ENCODE results near the gene ACSL1.

Gene ACSL1

DNA sequence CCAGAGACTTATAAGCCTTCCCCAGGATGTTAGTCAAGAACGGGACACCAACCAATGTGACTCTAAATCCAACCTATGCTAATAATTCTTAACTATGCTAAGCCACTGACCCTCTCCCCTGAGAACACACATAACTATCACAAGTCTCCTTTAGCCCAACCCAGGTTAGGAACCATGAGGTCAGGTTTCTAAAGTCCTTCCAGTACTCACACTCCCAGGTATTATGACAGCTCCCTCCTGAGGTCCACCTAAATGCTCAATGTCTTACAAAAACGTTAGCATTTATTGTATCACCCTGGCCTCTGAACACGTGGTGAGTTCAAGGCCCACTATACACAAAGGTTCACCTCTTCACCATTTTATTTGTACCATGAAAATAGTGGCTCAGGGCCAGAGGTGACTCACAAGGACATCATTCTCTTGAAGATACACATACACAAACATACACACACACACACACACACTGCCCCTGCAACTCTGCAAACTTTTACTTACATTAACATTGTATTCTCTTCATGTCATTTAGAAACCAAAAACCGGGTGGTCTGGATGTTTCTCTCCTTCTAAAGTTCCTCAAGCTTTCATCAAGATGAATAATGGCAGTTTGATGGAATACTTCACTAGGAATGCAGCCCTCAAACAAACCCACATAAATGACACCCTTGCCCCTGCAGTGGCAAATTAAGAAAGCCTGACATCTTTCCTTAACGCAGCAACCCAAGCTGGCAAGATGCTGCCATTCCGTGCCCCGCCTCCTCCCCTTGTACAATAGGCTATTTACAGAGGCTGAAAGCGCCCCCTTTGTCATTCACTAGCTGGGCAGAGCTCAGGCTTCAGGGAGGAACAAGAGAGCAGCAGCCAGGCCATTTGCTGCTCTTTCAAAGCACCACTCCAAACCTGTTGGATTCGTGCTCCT lies 17.7 kb downstream of the ACSL1 start:
- H3K4me3 ChIP-seq (replicated peaks; ENCODE audit: insufficient read depth, low read length): no peak overlapping the region
- no peak overlapping the region for H3K27ac ChIP-seq (replicated peaks)
- no peaks in the 10 kb centered on the region for H3K27me3 ChIP-seq (ENCODE audit: insufficient read depth, poor library complexity, severe bottlenecking)
- TF ChIP-seq GABPA (IDR thresholded peaks at IDR 0.05; ENCODE audit: low read depth): no peak
- TF ChIP-seq, protein P1, sequence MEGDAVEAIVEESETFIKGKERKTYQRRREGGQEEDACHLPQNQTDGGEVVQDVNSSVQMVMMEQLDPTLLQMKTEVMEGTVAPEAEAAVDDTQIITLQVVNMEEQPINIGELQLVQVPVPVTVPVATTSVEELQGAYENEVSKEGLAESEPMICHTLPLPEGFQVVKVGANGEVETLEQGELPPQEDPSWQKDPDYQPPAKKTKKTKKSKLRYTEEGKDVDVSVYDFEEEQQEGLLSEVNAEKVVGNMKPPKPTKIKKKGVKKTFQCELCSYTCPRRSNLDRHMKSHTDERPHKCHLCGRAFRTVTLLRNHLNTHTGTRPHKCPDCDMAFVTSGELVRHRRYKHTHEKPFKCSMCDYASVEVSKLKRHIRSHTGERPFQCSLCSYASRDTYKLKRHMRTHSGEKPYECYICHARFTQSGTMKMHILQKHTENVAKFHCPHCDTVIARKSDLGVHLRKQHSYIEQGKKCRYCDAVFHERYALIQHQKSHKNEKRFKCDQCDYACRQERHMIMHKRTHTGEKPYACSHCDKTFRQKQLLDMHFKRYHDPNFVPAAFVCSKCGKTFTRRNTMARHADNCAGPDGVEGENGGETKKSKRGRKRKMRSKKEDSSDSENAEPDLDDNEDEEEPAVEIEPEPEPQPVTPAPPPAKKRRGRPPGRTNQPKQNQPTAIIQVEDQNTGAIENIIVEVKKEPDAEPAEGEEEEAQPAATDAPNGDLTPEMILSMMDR (IDR thresholded peaks at IDR 0.05; ENCODE audit: insufficient read depth, low read length): no peak
- no peak for DNase-seq (ENCODE audit: low read depth in 1 of 2, low spot score in 1 of 2)

DNA sequence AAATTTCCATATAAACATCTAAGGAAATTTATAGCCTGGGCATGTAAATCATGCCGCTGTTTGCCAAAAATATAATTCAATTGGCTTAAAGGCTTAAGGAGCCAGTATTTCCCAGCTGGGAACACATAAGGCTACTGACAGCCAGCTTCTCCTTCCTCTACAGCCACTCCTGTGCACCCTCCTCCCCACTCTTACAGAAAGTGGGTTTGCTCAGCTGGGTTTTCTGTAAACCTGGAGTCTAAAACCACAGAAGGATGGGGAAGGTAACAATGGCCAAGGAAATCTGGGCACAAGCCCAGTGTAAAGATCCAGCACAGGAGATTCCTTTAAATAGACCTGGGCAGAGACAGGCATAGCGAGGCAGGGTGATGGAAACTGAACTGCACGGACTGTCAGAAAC lies 18.5 kb downstream of the ACSL1 start:
- H3K27ac ChIP-seq (replicated peaks): no peak overlapping the region
- H3K4me3 ChIP-seq (replicated peaks; ENCODE audit: insufficient read depth, low read length): no peak overlapping the region
- no peak for DNase-seq (ENCODE audit: low read depth in 1 of 2, low spot score in 1 of 2)
- TF ChIP-seq SPI1 (IDR thresholded peaks at IDR 0.05; ENCODE audit: borderline replicate concordance, low read depth): no peak
- TF ChIP-seq, protein P2, sequence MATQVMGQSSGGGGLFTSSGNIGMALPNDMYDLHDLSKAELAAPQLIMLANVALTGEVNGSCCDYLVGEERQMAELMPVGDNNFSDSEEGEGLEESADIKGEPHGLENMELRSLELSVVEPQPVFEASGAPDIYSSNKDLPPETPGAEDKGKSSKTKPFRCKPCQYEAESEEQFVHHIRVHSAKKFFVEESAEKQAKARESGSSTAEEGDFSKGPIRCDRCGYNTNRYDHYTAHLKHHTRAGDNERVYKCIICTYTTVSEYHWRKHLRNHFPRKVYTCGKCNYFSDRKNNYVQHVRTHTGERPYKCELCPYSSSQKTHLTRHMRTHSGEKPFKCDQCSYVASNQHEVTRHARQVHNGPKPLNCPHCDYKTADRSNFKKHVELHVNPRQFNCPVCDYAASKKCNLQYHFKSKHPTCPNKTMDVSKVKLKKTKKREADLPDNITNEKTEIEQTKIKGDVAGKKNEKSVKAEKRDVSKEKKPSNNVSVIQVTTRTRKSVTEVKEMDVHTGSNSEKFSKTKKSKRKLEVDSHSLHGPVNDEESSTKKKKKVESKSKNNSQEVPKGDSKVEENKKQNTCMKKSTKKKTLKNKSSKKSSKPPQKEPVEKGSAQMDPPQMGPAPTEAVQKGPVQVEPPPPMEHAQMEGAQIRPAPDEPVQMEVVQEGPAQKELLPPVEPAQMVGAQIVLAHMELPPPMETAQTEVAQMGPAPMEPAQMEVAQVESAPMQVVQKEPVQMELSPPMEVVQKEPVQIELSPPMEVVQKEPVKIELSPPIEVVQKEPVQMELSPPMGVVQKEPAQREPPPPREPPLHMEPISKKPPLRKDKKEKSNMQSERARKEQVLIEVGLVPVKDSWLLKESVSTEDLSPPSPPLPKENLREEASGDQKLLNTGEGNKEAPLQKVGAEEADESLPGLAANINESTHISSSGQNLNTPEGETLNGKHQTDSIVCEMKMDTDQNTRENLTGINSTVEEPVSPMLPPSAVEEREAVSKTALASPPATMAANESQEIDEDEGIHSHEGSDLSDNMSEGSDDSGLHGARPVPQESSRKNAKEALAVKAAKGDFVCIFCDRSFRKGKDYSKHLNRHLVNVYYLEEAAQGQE (IDR thresholded peaks at IDR 0.05; ENCODE audit: insufficient replicate concordance, low read depth): no peak
- TF ChIP-seq GABPA (IDR thresholded peaks at IDR 0.05; ENCODE audit: low read depth): no peak
- TF ChIP-seq, protein P1 (IDR thresholded peaks at IDR 0.05; ENCODE audit: insufficient read depth, low read length): no peak
- no peak for TF ChIP-seq POLR2AphosphoS5 (IDR thresholded peaks at IDR 0.05; ENCODE audit: low read depth)
- H3K27me3 ChIP-seq (ENCODE audit: insufficient read depth, poor library complexity, severe bottlenecking): no peaks in the 10 kb centered on the region

DNA sequence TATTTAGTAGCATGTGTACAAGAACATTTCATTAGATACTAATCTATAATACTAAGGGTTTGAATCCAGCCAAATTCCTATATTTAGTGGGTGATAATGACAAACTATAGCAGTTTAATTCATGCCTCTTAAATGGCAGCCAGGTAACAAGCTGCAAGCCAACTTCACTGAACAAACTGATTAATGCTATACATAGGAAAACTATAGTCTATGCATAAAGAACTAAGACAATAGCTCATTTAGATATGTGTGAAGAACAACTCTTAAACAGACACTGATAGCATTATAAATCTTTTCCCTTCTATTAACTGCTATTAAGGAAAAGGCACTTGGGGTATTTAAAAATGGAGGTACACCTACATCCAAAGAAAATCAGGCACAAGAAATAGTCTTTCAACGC lies 19.1 kb downstream of the ACSL1 start:
- TF ChIP-seq GABPA (IDR thresholded peaks at IDR 0.05; ENCODE audit: low read depth) (no peak), SPI1 (IDR thresholded peaks at IDR 0.05; ENCODE audit: borderline replicate concordance, low read depth) (no peak), POLR2AphosphoS5 (IDR thresholded peaks at IDR 0.05; ENCODE audit: low read depth) (no peak)
- TF ChIP-seq, protein P2 (IDR thresholded peaks at IDR 0.05; ENCODE audit: insufficient replicate concordance, low read depth): no peak
- TF ChIP-seq, protein P1 (IDR thresholded peaks at IDR 0.05; ENCODE audit: insufficient read depth, low read length): no peak
- H3K27me3 ChIP-seq (ENCODE audit: insufficient read depth, poor library complexity, severe bottlenecking): no peaks in the 10 kb centered on the region

More for the DNA sequence above, 19.1 kb downstream of the ACSL1 start:
- H3K27ac ChIP-seq (replicated peaks): no peak overlapping the region
- no peak overlapping the region for H3K4me3 ChIP-seq (replicated peaks; ENCODE audit: insufficient read depth, low read length)
- DNase-seq (ENCODE audit: low read depth in 1 of 2, low spot score in 1 of 2): no peak

All from HL-60 (cell line).